Measurements from ENCODE around the gene MSRB1. TPM values are rescaled to one million over a fixed set of nuclear protein-coding genes. Genes with fewer than 3 reads are reported as not detected.
"Not testable (repeated sequence)": the region's sequence is repeated elsewhere in the genome, so short reads cannot be mapped to it uniquely, and the experiment has no call there.

Gene MSRB1
- total RNA-seq, 2 donors from 2014 or later: 21.2 to 37.6 TPM

GRCh38 chr16:1963806-1964505, 21.0 kb upstream of the MSRB1 start:
- peak overlapping the region; percentile 96 to 97 for H3K27ac ChIP-seq
- DNase-seq (ENCODE audit: low spot score): no peak
- H3K4me1 ChIP-seq (ENCODE audit: control insufficient read depth in 1 of 2, low read depth in 2 of 2): peaks cover 12 to 24% of the 10 kb centered on the region in 2 donors
- no peaks in the 10 kb centered on the region for H3K9me3 ChIP-seq
- peaks cover 18% of the 10 kb centered on the region for H3K36me3 ChIP-seq
- no peaks in the 10 kb centered on the region for H3K27me3 ChIP-seq (replicated peaks; ENCODE audit: insufficient read depth)
- peak overlapping the region; percentile 92 for H3K4me3 ChIP-seq
- peak; percentile 5 for ATAC-seq (ENCODE audit: insufficient number of reproducible peaks, low FRiP score, low read depth)
- TF ChIP-seq, protein P1, sequence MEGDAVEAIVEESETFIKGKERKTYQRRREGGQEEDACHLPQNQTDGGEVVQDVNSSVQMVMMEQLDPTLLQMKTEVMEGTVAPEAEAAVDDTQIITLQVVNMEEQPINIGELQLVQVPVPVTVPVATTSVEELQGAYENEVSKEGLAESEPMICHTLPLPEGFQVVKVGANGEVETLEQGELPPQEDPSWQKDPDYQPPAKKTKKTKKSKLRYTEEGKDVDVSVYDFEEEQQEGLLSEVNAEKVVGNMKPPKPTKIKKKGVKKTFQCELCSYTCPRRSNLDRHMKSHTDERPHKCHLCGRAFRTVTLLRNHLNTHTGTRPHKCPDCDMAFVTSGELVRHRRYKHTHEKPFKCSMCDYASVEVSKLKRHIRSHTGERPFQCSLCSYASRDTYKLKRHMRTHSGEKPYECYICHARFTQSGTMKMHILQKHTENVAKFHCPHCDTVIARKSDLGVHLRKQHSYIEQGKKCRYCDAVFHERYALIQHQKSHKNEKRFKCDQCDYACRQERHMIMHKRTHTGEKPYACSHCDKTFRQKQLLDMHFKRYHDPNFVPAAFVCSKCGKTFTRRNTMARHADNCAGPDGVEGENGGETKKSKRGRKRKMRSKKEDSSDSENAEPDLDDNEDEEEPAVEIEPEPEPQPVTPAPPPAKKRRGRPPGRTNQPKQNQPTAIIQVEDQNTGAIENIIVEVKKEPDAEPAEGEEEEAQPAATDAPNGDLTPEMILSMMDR (IDR thresholded peaks at IDR 0.05): no peak

- DNase-seq (ENCODE audit: low spot score); H3K9me3 ChIP-seq; H3K4me3 ChIP-seq; H3K27me3 ChIP-seq (replicated peaks; ENCODE audit: insufficient read depth); ATAC-seq (ENCODE audit: insufficient number of reproducible peaks, low FRiP score, low read depth); H3K27ac ChIP-seq: not testable (repeated sequence)
- Histone ChIP-seq H3K36me3 (peaks cover 18% of the 10 kb centered on the region), H3K4me1 (ENCODE audit: control insufficient read depth in 1 of 2, low read depth in 2 of 2) (peaks cover 12 to 27% of the 10 kb centered on the region in 2 donors)
These were observed 19.5 kb upstream of the MSRB1 start for GRCh38 chr16:1962161-1963153.

GRCh38 chr16:1961651-1962067, 18.7 kb upstream of the MSRB1 start:
- peaks cover 18% of the 10 kb centered on the region for H3K36me3 ChIP-seq
- ATAC-seq (ENCODE audit: insufficient number of reproducible peaks, low FRiP score, low read depth) (no peak), DNase-seq (ENCODE audit: low spot score) (no peak)
- TF ChIP-seq, protein P1 (IDR thresholded peaks at IDR 0.05): no peak
- no peak overlapping the region for H3K4me3 ChIP-seq
- H3K9me3 ChIP-seq: no peaks in the 10 kb centered on the region
- no peaks in the 10 kb centered on the region for H3K27me3 ChIP-seq (replicated peaks; ENCODE audit: insufficient read depth)
- H3K4me1 ChIP-seq (ENCODE audit: control insufficient read depth in 1 of 2, low read depth in 2 of 2): peaks cover 12 to 27% of the 10 kb centered on the region in 2 donors
- H3K27ac ChIP-seq: no peak overlapping the region

DNA sequence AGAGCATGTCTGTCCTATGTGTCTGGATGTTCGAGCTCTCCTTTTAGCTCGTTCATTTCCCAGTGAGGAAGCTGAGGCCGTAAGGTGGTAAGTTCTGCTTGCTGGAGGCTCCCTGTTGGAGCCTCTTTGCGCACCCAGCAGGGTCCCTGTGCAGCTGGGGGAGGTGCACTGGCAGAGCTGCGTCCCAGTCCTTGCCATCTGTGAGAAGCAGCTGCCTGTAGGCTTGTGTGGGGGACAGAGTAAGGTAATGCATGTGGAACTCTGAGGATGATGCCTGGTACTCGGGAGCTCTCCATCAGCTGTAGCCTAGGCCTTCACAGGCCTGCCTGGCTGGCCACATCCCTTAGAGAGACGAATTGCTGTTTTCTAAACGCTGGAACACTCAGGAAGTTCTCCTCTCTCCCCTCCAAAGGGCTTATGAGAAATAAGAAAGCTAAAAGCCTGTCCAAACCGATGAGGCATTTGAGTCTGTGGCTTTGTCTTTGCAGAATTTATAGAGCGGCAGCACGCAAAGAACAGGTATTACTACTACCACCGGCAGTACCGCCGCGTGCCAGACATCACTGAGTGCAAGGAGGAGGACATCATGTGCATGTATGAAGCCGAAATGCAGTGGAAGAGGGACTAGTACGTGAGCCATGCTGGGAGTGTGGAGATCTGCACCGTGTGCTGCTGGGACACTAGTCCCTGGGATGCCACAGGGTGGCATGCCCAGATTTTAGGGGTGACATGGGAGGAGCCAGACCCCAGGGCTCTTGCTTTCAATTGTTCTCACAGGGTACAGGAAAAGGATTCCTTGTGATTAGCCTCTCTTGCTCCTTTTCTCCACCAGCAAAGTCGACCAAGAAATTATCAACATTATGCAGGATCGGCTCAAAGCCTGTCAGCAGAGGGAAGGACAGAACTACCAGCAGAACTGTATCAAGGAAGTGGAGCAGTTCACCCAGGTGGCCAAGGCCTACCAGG, 17.9 kb upstream of the MSRB1 start:
- H3K9me3 ChIP-seq: no peaks in the 10 kb centered on the region
- H3K27me3 ChIP-seq (replicated peaks; ENCODE audit: insufficient read depth): no peaks in the 10 kb centered on the region
- DNase-seq (ENCODE audit: low spot score): no peak
- TF ChIP-seq, protein P1 (IDR thresholded peaks at IDR 0.05): no peak
- H3K27ac ChIP-seq: no peak overlapping the region
- ATAC-seq (ENCODE audit: insufficient number of reproducible peaks, low FRiP score, low read depth): no peak
- peaks cover 18% of the 10 kb centered on the region for H3K36me3 ChIP-seq
- peaks cover 11 to 27% of the 10 kb centered on the region in 2 donors for H3K4me1 ChIP-seq (ENCODE audit: control insufficient read depth in 1 of 2, low read depth in 2 of 2)
- peak overlapping the region; percentile 86 for H3K4me3 ChIP-seq
